K562 treated with DMSO at 1 percent for 48 hours (cell line): ENCODE data around the gene CCNC. TPM values are rescaled to one million over a fixed set of nuclear protein-coding genes. Genes with fewer than 3 reads are reported as not detected.

Source experiments
- total RNA-seq: library from RNA; unstranded; fragments of 300-600 nt; gene quantifications from 2 replicates; pipeline ENCODE4 v1.2.3, GENCODE V29; 2022; ENCODE audit warnings: low replicate concordance; ENCODE audit errors: extremely low read depth

Gene CCNC, protein sequence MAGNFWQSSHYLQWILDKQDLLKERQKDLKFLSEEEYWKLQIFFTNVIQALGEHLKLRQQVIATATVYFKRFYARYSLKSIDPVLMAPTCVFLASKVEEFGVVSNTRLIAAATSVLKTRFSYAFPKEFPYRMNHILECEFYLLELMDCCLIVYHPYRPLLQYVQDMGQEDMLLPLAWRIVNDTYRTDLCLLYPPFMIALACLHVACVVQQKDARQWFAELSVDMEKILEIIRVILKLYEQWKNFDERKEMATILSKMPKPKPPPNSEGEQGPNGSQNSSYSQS
- not detected in 2 replicates for total RNA-seq

DNA sequence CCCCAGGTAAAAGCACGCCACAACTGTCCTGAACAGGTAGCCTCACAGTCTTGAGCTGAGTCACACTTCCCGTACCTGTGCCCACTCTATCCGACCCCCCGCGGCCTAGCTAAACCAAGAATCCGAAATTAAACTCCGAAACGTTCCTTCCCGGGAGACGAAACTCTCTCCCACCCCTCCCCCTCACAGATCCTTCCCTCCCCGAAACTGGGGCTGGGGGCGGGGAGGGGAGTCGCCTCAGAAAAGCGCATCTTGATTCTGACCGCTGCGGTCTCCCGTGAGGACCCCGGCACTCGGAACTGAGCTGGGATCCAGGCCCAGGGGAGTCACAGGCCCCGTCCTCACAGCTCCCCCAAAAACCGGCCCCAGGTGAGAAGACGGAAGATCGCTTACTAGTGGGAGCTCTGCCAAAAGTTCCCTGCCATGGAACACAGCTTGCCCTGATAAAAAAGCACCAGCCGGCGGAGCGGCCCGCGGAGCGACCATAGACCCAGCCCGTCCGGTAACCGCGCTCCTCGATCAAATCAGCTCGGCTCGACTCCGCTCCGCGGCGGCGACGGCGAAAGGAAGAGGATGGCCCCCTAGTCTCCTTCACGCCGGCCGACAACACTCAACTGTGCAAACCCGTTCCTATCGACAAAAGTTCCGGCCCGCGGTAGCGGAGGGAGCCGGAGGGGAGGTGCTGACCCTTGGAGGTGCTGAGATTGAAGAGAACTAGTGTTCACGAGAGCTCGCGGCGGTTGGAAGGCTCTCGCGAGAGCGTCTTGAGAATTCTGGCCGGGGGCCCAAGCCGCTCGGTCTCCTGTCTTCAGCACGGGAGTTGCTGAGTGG, at the start of gene CCNC:
CCNC (minus strand) TSS at position 558 of the 831 bp plus-strand sequence; CDS start at position 425, 133 bp downstream.

DNA sequence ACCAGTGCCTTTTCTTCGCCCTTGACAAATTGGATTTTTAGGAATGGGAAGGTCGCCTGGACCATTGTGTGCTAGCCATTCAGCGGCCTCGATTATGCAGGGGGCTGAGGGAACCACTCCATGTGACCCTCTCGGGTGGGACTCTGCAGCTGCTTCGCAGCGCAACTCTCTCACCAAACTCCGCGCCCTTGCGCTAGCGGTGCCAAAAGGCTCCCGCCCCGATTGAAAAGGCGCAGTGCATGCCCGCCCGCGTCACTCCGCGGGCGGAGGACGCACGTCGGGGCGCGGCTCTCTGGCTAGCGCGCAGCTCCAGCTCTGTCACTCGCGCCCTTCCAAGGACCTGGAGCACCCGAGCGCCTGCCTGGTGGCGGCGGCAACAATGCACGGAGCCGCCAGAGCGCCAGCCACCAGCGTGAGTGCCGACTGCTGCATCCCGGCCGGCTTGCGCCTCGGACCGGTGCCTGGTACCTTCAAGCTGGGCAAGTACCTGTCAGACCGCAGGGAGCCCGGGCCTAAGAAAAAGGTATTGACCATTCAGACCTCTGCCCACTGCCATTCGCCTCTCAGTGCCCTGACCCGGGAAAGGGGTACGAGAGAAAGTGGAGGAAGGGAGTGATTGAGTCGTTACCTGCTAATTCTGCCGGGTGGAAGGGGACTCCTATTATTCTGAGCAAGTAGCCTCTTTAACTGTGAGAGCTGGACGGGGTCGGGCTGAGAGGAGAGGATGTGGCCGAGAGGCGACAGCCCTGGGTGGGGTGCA, 38.4 kb upstream of the CCNC start, which contains the start of gene PRDM13:
PRDM13 (plus strand) TSS at position 178 of the 760 bp plus-strand sequence; CDS start at position 380, 202 bp downstream.

Other genes starting within 250 kb of the CCNC start
- gene FAXC, start 219.0 kb downstream of the CCNC start, total RNA-seq, result not detected in 2 replicates
- not detected in 2 replicates for gene COQ3, start 174.5 kb downstream of the CCNC start, total RNA-seq
- gene PNISR, start 143.4 kb downstream of the CCNC start, total RNA-seq, result not detected in 2 replicates
- not detected in 2 replicates for gene USP45, start 53.2 kb downstream of the CCNC start, total RNA-seq
- not detected in 2 replicates for gene PRDM13, start 38.2 kb upstream of the CCNC start, total RNA-seq